Trophoblast cell (in vitro differentiated cells and primary cell): ENCODE results near the gene WBP11.
"Not testable (repeated sequence)": the region's sequence is repeated elsewhere in the genome, so short reads cannot be mapped to it uniquely, and the experiment has no call there.

Source experiments
- DNase-seq, 2 donors: peaks; one replicate each; pipeline ENCODE4 v3.0.0-alpha.2; 2016
- H2AFZ ChIP-seq: 2 replicates; pipeline ENCODE4 v1.6.1; 2013; ENCODE audit warnings: low read length, moderate library complexity, mild to moderate bottlenecking; ENCODE audit not compliant: insufficient read depth, poor library complexity
- H2AK5ac ChIP-seq: 2 replicates; pipeline ENCODE4 v1.6.1; 2013; ENCODE audit warnings: mild to moderate bottlenecking, low read length
- H2BK120ac ChIP-seq: 2 replicates; pipeline ENCODE4 v1.6.1; 2013; ENCODE audit warnings: low read length, mild to moderate bottlenecking, moderate library complexity; ENCODE audit not compliant: insufficient read depth, poor library complexity
- H2BK12ac ChIP-seq: 2 replicates; pipeline ENCODE4 v1.6.1; 2013; ENCODE audit warnings: mild to moderate bottlenecking, low read length, moderate library complexity
- H2BK5ac ChIP-seq: 2 replicates; pipeline ENCODE4 v1.6.1; 2013; ENCODE audit warnings: low read length, low read depth, moderate library complexity, mild to moderate bottlenecking; ENCODE audit not compliant: poor library complexity
- H3K14ac ChIP-seq: 2 replicates; pipeline ENCODE4 v1.6.1; 2013; ENCODE audit warnings: mild to moderate bottlenecking, low read length
- H3K18ac ChIP-seq: 2 replicates; pipeline ENCODE4 v1.6.1; 2013; ENCODE audit warnings: mild to moderate bottlenecking, low read length
- H3K23ac ChIP-seq: 2 replicates; pipeline ENCODE4 v1.6.1; 2013; ENCODE audit warnings: low read length
- H3K27ac ChIP-seq: 2 replicates; pipeline ENCODE4 v1.5.1; 2013; ENCODE audit warnings: low read depth, mild to moderate bottlenecking, inconsistent platforms, low read length, moderate library complexity
- H3K27me3 ChIP-seq: 2 replicates; pipeline ENCODE4 v1.6.1; 2013; ENCODE audit warnings: inconsistent platforms, mild to moderate bottlenecking, low read length, moderate library complexity; ENCODE audit not compliant: insufficient read depth
- H3K36me3 ChIP-seq, 2 experiments: 1 replicate in 1 of 2; 2 replicates in 1 of 2; pipeline ENCODE4 v1.6.1; 2013; ENCODE audit warnings: low read length in 2 of 2, mild to moderate bottlenecking in 2 of 2, moderate library complexity in 1 of 2; ENCODE audit not compliant: insufficient read depth in 2 of 2, control insufficient read depth in 1 of 2
- H3K4ac ChIP-seq: 2 replicates; pipeline ENCODE4 v1.6.1; 2013; ENCODE audit warnings: low read depth, mild to moderate bottlenecking, low read length, moderate library complexity
- H3K4me1 ChIP-seq, 2 experiments: 1 replicate in 1 of 2; 2 replicates in 1 of 2; pipeline ENCODE4 v1.6.1; 2013; ENCODE audit warnings: low read length in 2 of 2, mild to moderate bottlenecking in 2 of 2, moderate library complexity in 1 of 2; ENCODE audit not compliant: insufficient read depth in 2 of 2, control insufficient read depth in 1 of 2
- H3K4me2 ChIP-seq: 2 replicates; pipeline ENCODE4 v1.6.1; 2013; ENCODE audit warnings: inconsistent platforms, mild to moderate bottlenecking, low read length, moderate library complexity
- H3K4me3 ChIP-seq: 2 replicates; pipeline ENCODE4 v1.5.1; 2013; ENCODE audit warnings: mild to moderate bottlenecking, low read depth, low read length, inconsistent platforms
- H3K79me1 ChIP-seq: one replicate; pipeline ENCODE4 v1.6.1; 2013; ENCODE audit warnings: low read length
- H3K79me2 ChIP-seq: 2 replicates; pipeline ENCODE4 v1.6.1; 2013; ENCODE audit warnings: low read length, mild to moderate bottlenecking; ENCODE audit not compliant: control insufficient read depth, insufficient read depth, poor library complexity
- H3K9ac ChIP-seq: 2 replicates; pipeline ENCODE4 v1.6.1; 2013; ENCODE audit warnings: mild to moderate bottlenecking, low read length
- H3K9me3 ChIP-seq: 2 replicates; pipeline ENCODE4 v1.6.1; 2013; ENCODE audit warnings: low read depth, mild to moderate bottlenecking, control low read depth, inconsistent platforms, low read length; ENCODE audit not compliant: insufficient read depth
- H4K12ac ChIP-seq: 2 replicates; pipeline ENCODE4 v1.6.1; 2013; ENCODE audit warnings: low read depth, mild to moderate bottlenecking, low read length, moderate library complexity
- H4K8ac ChIP-seq: 2 replicates; pipeline ENCODE4 v1.6.1; 2013; ENCODE audit warnings: low read depth, mild to moderate bottlenecking, low read length, moderate library complexity
- H4K91ac ChIP-seq: one replicate; pipeline ENCODE4 v1.6.1; 2013; ENCODE audit warnings: low read depth, mild to moderate bottlenecking, low read length, moderate library complexity
- WGBS: extraction: QIAGEN DNeasy Blood & Tissue Kit; methylation state at CpG from one replicate; pipeline ENCODE4 v1.1.7; 2013; ENCODE audit warnings: missing lambda C conversion rate; ENCODE audit not compliant: insufficient read length, insufficient coverage; ENCODE audit errors: extremely low coverage; 5-methylcytosine and 5-hydroxymethylcytosine counted together

Gene WBP11

GRCh38 chr12:14767617-14768016, 35.7 kb downstream of the WBP11 start:
- no peaks in the 10 kb centered on the region for H3K36me3 ChIP-seq
- no peak overlapping the region for H2BK5ac ChIP-seq
- no peak overlapping the region for H3K4ac ChIP-seq
- no peak overlapping the region for H3K27ac ChIP-seq
- no peak overlapping the region for H3K9ac ChIP-seq
- no peak overlapping the region for H4K12ac ChIP-seq
- peaks cover 13% of the 10 kb centered on the region for H3K79me2 ChIP-seq
- no peak overlapping the region for H3K23ac ChIP-seq
- no peak overlapping the region for H2BK120ac ChIP-seq
- no peak overlapping the region for H3K18ac ChIP-seq
- peaks cover 15% of the 10 kb centered on the region for H3K79me1 ChIP-seq
- no peak overlapping the region for H3K4me3 ChIP-seq
- H4K91ac ChIP-seq, result no peak overlapping the region
- no peak for DNase-seq
- H2AK5ac ChIP-seq, result no peak overlapping the region
- no peaks in the 10 kb centered on the region for H3K9me3 ChIP-seq
- H2AFZ ChIP-seq, result no peak overlapping the region
- WGBS, result no CpG with 5 or more reads among the region's 1 CpG
- H2BK12ac ChIP-seq, result no peak overlapping the region
- H3K27me3 ChIP-seq, result no peaks in the 10 kb centered on the region
- no peak overlapping the region for H3K14ac ChIP-seq
- no peak overlapping the region for H4K8ac ChIP-seq
- H3K4me1 ChIP-seq, result no peaks in the 10 kb centered on the region
- H3K4me2 ChIP-seq, result no peak overlapping the region

- Histone ChIP-seq H4K8ac (no peak overlapping the region), H3K4me2 (no peak overlapping the region), H2BK5ac (no peak overlapping the region), H2AFZ (no peak overlapping the region), H2AK5ac (no peak overlapping the region), H3K23ac (no peak overlapping the region), H3K79me1 (peaks cover 15% of the 10 kb centered on the region), H3K18ac (no peak overlapping the region), H3K27ac (no peak overlapping the region), H2BK120ac (no peak overlapping the region), H3K4me1 (no peaks in the 10 kb centered on the region), H4K12ac (no peak overlapping the region), H3K14ac (no peak overlapping the region), H3K4me3 (no peak overlapping the region), H3K79me2 (peaks cover 13% of the 10 kb centered on the region), H4K91ac (no peak overlapping the region), H3K27me3 (no peaks in the 10 kb centered on the region), H3K9ac (no peak overlapping the region), H3K9me3 (no peaks in the 10 kb centered on the region), H3K36me3 (no peaks in the 10 kb centered on the region), H3K4ac (no peak overlapping the region), H2BK12ac (no peak overlapping the region)
- DNase-seq, result no peak
- no CpG with 5 or more reads among the region's 3 CpGs for WGBS
Observed at GRCh38 chr12:14766649-14767215, 36.5 kb downstream of the WBP11 start.

DNA sequence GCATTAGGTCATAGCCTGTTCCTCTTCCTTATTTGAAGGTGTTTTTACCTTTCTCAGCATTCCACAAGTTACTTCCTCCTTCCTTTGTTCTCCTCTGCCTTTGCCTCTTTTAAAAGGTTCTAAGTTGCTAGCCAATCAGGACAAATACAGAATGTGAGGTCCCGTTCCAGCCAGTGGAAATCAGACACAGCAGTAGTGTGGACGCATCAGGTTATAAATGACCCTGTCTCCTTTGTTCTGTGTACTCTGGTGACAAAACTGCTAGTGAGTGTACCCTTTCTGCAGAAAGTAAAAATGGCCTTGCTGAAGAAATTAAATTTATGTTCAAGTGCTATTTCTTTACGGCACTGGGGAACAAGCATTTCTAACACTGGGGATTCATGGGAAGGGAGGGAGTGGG, 37.3 kb downstream of the WBP11 start:
- not testable (repeated sequence) for H3K4me1 ChIP-seq, H3K14ac ChIP-seq, H2AK5ac ChIP-seq, DNase-seq, H3K27ac ChIP-seq, H4K8ac ChIP-seq, H3K4me2 ChIP-seq, H2AFZ ChIP-seq, H2BK5ac ChIP-seq, H2BK120ac ChIP-seq, H3K4ac ChIP-seq, H3K9me3 ChIP-seq, H3K36me3 ChIP-seq, H3K4me3 ChIP-seq, H4K91ac ChIP-seq, H3K9ac ChIP-seq, H3K23ac ChIP-seq, H3K27me3 ChIP-seq, H4K12ac ChIP-seq, H3K18ac ChIP-seq, H2BK12ac ChIP-seq
- Histone ChIP-seq H3K79me1 (peaks cover 15% of the 10 kb centered on the region), H3K79me2 (peaks cover 13% of the 10 kb centered on the region)
- no CpG with 5 or more reads among the region's 3 CpGs for WGBS

GRCh38 chr12:14765398-14765797, 37.9 kb downstream of the WBP11 start:
- H3K4me2 ChIP-seq, result no peak overlapping the region
- no peak overlapping the region for H4K8ac ChIP-seq
- H2BK120ac ChIP-seq, result no peak overlapping the region
- DNase-seq, result no peak
- H3K9me3 ChIP-seq, result no peaks in the 10 kb centered on the region
- no peak overlapping the region for H2BK12ac ChIP-seq
- no peak overlapping the region for H3K23ac ChIP-seq
- H3K27me3 ChIP-seq, result no peaks in the 10 kb centered on the region
- H3K14ac ChIP-seq, result no peak overlapping the region
- H3K18ac ChIP-seq, result no peak overlapping the region
- H3K9ac ChIP-seq, result no peak overlapping the region
- H3K79me1 ChIP-seq, result peaks cover 10% of the 10 kb centered on the region
- H3K27ac ChIP-seq, result no peak overlapping the region
- H2AFZ ChIP-seq, result no peak overlapping the region
- H2AK5ac ChIP-seq, result no peak overlapping the region
- no peak overlapping the region for H4K91ac ChIP-seq
- no peak overlapping the region for H2BK5ac ChIP-seq
- peaks cover 8% of the 10 kb centered on the region for H3K79me2 ChIP-seq
- H4K12ac ChIP-seq, result no peak overlapping the region
- peaks cover 1 to 4% of the 10 kb centered on the region in 2 experiments for H3K36me3 ChIP-seq
- H3K4ac ChIP-seq, result no peak overlapping the region
- WGBS, result no CpG with 5 or more reads among the region's 2 CpGs
- H3K4me1 ChIP-seq, result no peaks in the 10 kb centered on the region
- no peak overlapping the region for H3K4me3 ChIP-seq
